Measurements from ENCODE around the gene NEB.

DNA sequence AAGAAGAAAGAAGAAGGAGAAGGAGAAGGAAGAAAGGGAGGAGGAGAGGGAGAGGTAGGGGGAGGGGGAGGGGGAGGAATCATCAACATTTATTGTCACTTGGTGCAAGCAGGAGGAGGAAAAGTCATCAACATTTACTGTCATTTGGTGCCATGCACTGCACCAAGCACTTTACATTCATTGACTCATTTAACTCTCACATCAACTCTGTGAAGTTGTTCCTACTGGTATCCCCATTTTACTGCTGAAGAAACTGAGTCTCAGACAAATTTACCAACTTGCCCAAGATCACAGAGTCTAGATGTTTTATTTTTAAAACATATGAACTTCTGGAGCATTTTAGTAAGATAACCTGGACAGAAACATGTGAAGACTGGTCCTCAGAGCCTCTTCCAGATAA is 46.7 kb upstream of the NEB start:
- TF ChIP-seq, protein P1, sequence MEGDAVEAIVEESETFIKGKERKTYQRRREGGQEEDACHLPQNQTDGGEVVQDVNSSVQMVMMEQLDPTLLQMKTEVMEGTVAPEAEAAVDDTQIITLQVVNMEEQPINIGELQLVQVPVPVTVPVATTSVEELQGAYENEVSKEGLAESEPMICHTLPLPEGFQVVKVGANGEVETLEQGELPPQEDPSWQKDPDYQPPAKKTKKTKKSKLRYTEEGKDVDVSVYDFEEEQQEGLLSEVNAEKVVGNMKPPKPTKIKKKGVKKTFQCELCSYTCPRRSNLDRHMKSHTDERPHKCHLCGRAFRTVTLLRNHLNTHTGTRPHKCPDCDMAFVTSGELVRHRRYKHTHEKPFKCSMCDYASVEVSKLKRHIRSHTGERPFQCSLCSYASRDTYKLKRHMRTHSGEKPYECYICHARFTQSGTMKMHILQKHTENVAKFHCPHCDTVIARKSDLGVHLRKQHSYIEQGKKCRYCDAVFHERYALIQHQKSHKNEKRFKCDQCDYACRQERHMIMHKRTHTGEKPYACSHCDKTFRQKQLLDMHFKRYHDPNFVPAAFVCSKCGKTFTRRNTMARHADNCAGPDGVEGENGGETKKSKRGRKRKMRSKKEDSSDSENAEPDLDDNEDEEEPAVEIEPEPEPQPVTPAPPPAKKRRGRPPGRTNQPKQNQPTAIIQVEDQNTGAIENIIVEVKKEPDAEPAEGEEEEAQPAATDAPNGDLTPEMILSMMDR (IDR thresholded peaks at IDR 0.05): no peak
- TF ChIP-seq POLR2A (IDR thresholded peaks at IDR 0.05): no peak
